Astrocyte (in vitro differentiated cells and primary cell): ENCODE measurements around the gene CYYR1. TPM values are rescaled to one million over a fixed set of nuclear protein-coding genes. Genes with fewer than 3 reads are reported as not detected.

Experiments used
- DNase-seq: peaks from one replicate; pipeline ENCODE4 v3.0.0-alpha.2; 2010; ENCODE audit warnings: low read depth
- FAIRE-seq: peaks from 2 replicates; lab custom pipeline; 2011; peaks lifted over from hg19 to GRCh38; lab: Jason Lieb, UNC
- H2AFZ ChIP-seq: 2 replicates; pipeline ENCODE4 v1.6.0; 2012; ENCODE audit warnings: low read depth, low read length, inconsistent platforms
- H3K27ac ChIP-seq: 2 replicates; pipeline ENCODE4 v1.5.1; 2011; ENCODE audit warnings: low read depth, low read length, inconsistent platforms
- H3K27me3 ChIP-seq: 2 replicates; pipeline ENCODE4 v1.6.0; 2011; ENCODE audit warnings: low read length, inconsistent platforms; ENCODE audit not compliant: insufficient read depth
- H3K36me3 ChIP-seq: 2 replicates; pipeline ENCODE4 v1.5.1; 2011; ENCODE audit warnings: low read length, inconsistent platforms; ENCODE audit not compliant: insufficient read depth
- H3K4me1 ChIP-seq: 2 replicates; pipeline ENCODE4 v1.5.1; 2011; ENCODE audit warnings: low read length, inconsistent platforms; ENCODE audit not compliant: insufficient read depth
- H3K4me2 ChIP-seq: 2 replicates; pipeline ENCODE4 v1.6.0; 2012; ENCODE audit warnings: low read length, inconsistent platforms
- H3K4me3 ChIP-seq: 2 replicates; pipeline ENCODE4 v1.5.1; 2011; ENCODE audit warnings: low read depth, mild to moderate bottlenecking, low read length, inconsistent platforms; ENCODE audit not compliant: insufficient read depth
- H3K79me2 ChIP-seq: 2 replicates; pipeline ENCODE4 v1.6.0; 2012; ENCODE audit warnings: mild to moderate bottlenecking, low read length, inconsistent platforms; ENCODE audit not compliant: insufficient read depth
- H3K9ac ChIP-seq: 2 replicates; pipeline ENCODE4 v1.6.0; 2012; ENCODE audit warnings: mild to moderate bottlenecking, low read length, inconsistent platforms
- H3K9me3 ChIP-seq: 2 replicates; pipeline ENCODE4 v1.5.1; 2012; ENCODE audit warnings: low read depth, mild to moderate bottlenecking, low read length, inconsistent platforms; ENCODE audit not compliant: insufficient read depth
- H4K20me1 ChIP-seq: 2 replicates; pipeline ENCODE4 v1.6.0; 2012; ENCODE audit warnings: low read length, inconsistent platforms; ENCODE audit not compliant: insufficient read depth
- H3K27ac Mint-ChIP-seq: one replicate; pipeline ENCODE4 v1.8.0; 2021; ENCODE audit warnings: mild to moderate bottlenecking, mixed read lengths; ENCODE audit not compliant: unreplicated experiment
- H3K27me3 Mint-ChIP-seq: one replicate; pipeline ENCODE4 v1.8.0; 2021; ENCODE audit warnings: low read depth, mixed read lengths; ENCODE audit not compliant: unreplicated experiment
- H3K36me3 Mint-ChIP-seq: one replicate; pipeline ENCODE4 v1.8.0; 2021; ENCODE audit warnings: low read depth, mixed read lengths; ENCODE audit not compliant: unreplicated experiment
- H3K4me1 Mint-ChIP-seq: one replicate; pipeline ENCODE4 v1.8.0; 2021; ENCODE audit warnings: low read depth, mixed read lengths; ENCODE audit not compliant: unreplicated experiment
- H3K4me3 Mint-ChIP-seq: one replicate; pipeline ENCODE4 v1.8.0; 2021; ENCODE audit warnings: mild to moderate bottlenecking, moderate library complexity, mixed read lengths; ENCODE audit not compliant: unreplicated experiment
- H3K9me3 Mint-ChIP-seq: one replicate; pipeline ENCODE4 v1.8.0; 2021; ENCODE audit warnings: mild to moderate bottlenecking, mixed read lengths; ENCODE audit not compliant: unreplicated experiment
- EZH2 ChIP-seq: IDR thresholded peaks from 2 replicates; pipeline ENCODE4 v1.6.1; 2012; ENCODE audit warnings: mild to moderate bottlenecking, low read length, inconsistent platforms; ENCODE audit not compliant: insufficient read depth
- total RNA-seq: library from RNA; stranded (reverse); gene quantifications from 2 replicates; pipeline ENCODE4 v1.2.1, GENCODE V29; 2021
- TF ChIP-seq, protein P1 (sequence below): IDR thresholded peaks from 2 replicates; pipeline ENCODE4 v1.5.1; 2011; ENCODE audit warnings: low read depth, mild to moderate bottlenecking, inconsistent platforms, low read length, moderate library complexity; ENCODE audit not compliant: insufficient read depth

The CYYR1 gene
- total RNA-seq, 1 donor from 2014 or later: 4.7 TPM

- peak; percentile 47 for DNase-seq
- Histone ChIP-seq H3K79me2 (no peaks in the 10 kb centered on the region), H4K20me1 (no peaks in the 10 kb centered on the region), H3K27ac (no peak overlapping the region), H3K4me1 (no peaks in the 10 kb centered on the region), H3K4me2 (no peak overlapping the region), H3K9ac (no peak overlapping the region), H3K4me3 (no peak overlapping the region), H3K9me3 (no peaks in the 10 kb centered on the region), H3K36me3 (no peaks in the 10 kb centered on the region), H3K27me3 (no peaks in the 10 kb centered on the region), H2AFZ (no peak overlapping the region)
- Mint-ChIP-seq H3K36me3 (no peaks in the 10 kb centered on the region), H3K4me3 (no peak overlapping the region), H3K27ac (no peak overlapping the region), H3K27me3 (no peaks in the 10 kb centered on the region), H3K9me3 (no peaks in the 10 kb centered on the region), H3K4me1 (peaks cover 10% of the 10 kb centered on the region)
- FAIRE-seq: no peak
- TF ChIP-seq, protein P1, sequence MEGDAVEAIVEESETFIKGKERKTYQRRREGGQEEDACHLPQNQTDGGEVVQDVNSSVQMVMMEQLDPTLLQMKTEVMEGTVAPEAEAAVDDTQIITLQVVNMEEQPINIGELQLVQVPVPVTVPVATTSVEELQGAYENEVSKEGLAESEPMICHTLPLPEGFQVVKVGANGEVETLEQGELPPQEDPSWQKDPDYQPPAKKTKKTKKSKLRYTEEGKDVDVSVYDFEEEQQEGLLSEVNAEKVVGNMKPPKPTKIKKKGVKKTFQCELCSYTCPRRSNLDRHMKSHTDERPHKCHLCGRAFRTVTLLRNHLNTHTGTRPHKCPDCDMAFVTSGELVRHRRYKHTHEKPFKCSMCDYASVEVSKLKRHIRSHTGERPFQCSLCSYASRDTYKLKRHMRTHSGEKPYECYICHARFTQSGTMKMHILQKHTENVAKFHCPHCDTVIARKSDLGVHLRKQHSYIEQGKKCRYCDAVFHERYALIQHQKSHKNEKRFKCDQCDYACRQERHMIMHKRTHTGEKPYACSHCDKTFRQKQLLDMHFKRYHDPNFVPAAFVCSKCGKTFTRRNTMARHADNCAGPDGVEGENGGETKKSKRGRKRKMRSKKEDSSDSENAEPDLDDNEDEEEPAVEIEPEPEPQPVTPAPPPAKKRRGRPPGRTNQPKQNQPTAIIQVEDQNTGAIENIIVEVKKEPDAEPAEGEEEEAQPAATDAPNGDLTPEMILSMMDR: no peak
- TF ChIP-seq EZH2: no peak
Measured at GRCh38 chr21:26437326-26438009, 135.6 kb downstream of the CYYR1 start.

DNA sequence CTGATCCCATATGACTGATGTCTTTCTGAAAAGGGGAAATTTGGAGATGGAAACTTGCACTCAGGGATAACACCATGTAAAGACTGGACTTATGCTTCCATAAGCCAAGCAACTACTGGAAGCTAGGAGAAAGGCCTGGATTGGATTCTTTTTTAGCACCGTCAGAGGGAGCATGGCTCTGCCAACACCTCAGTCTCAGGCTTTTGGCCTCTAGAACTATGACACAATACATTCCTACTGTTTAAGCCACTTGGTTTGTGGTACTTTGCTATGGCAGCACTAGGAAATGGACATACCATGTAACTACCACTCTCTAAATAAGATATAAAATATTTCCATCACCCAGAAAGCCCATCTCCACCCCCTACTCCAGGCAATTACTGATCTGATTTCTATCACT is 139.7 kb downstream of the CYYR1 start:
- no peak for FAIRE-seq

More for the DNA sequence above, 139.7 kb downstream of the CYYR1 start:
- no peak overlapping the region for H3K27ac ChIP-seq
- TF ChIP-seq EZH2: no peak
- TF ChIP-seq, protein P1: no peak
- Mint-ChIP-seq H3K4me1 (peaks cover 6% of the 10 kb centered on the region), H3K27me3 (peaks cover 2% of the 10 kb centered on the region), H3K27ac (no peak overlapping the region), H3K36me3 (no peaks in the 10 kb centered on the region), H3K4me3 (no peak overlapping the region), H3K9me3 (no peaks in the 10 kb centered on the region)
- H2AFZ ChIP-seq: no peak overlapping the region
- H3K9me3 ChIP-seq: no peaks in the 10 kb centered on the region
- no peaks in the 10 kb centered on the region for H3K27me3 ChIP-seq
- no peaks in the 10 kb centered on the region for H3K79me2 ChIP-seq
- H3K4me1 ChIP-seq: no peaks in the 10 kb centered on the region
- DNase-seq: peak; percentile 13
- H3K36me3 ChIP-seq: no peaks in the 10 kb centered on the region
- no peaks in the 10 kb centered on the region for H4K20me1 ChIP-seq
- H3K9ac ChIP-seq: no peak overlapping the region
- H3K4me3 ChIP-seq: no peak overlapping the region
- H3K4me2 ChIP-seq: no peak overlapping the region
